Left lobe of liver (tissue), 2 donors: Measurements from ENCODE around the gene STXBP5. TPM values are rescaled to one million over a fixed set of nuclear protein-coding genes. Genes with fewer than 3 reads are reported as not detected.
A peak's percentile ranks its signal among the peaks of the same experiment; 100 is the strongest.

ENCODE experiments used
- ATAC-seq: fragments of 200-7000 bp; cut with Tn5 transposase; one replicate; pipeline ENCODE4 v1.9.1; 2020; ENCODE audit warnings: mild to moderate bottlenecking, moderate library complexity
- DNase-seq: peaks from one replicate; pipeline ENCODE4 v3.0.0-alpha.2; 2020; ENCODE audit warnings: low spot score
- total RNA-seq: library from RNA; stranded (reverse); gene quantifications from one replicate; pipeline ENCODE4 v1.2.1, GENCODE V29; 2021
- donor health status: DM: no; HTN: no; CAD: no; lungs with moderate emphysema.
- donor health status: DM: no; HTN: yes; CAD: no.

Gene STXBP5
- total RNA-seq, 1 donor from 2014 or later: 3.7 TPM

GRCh38 chr6:147282566-147282959 lies 78.3 kb downstream of the STXBP5 start:
- ATAC-seq (no peak), DNase-seq (no peak)

- ATAC-seq (no peak), DNase-seq (no peak)
Observed at GRCh38 chr6:147283460-147283859, 79.2 kb downstream of the STXBP5 start.

DNA sequence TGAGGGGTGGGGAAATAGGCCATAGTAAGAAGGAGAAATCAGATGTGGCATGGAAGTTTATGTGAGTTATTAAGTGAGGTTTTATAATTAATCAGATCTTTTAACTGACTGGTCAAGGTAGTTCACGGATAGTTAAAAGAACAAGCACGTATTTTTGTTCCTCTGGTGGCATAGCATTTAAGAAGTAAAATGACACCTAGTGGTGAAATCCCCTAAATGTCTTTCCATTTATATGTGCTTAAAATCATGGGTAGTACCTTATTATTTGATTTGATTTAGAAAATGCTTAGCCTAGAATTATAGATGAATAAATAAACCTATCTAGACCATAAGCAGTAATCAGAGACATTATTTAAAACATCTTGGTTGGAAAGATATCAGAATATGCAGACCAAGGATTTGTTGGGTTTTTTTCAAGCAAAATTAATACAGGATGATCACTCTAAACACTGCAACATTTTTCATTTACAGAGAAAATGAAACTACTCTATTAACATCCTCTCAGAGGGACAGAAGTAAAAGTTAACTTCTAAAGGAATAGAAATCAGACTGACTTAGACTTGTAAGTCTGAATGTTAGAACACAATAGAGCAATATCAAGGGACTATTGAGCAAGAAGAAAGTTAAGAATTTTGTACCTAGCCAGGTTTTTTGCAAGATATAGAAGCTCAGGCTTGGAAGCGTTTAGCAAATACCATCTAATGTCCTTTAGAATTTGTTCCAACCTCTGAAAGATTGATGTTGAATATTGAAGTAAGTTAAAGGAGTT lies 81.1 kb downstream of the STXBP5 start:
- ATAC-seq: peak; percentile 83
- no peak for DNase-seq

- no peak for DNase-seq
- no peak for ATAC-seq
Observed at GRCh38 chr6:147287869-147288271, 83.7 kb downstream of the STXBP5 start.

DNA sequence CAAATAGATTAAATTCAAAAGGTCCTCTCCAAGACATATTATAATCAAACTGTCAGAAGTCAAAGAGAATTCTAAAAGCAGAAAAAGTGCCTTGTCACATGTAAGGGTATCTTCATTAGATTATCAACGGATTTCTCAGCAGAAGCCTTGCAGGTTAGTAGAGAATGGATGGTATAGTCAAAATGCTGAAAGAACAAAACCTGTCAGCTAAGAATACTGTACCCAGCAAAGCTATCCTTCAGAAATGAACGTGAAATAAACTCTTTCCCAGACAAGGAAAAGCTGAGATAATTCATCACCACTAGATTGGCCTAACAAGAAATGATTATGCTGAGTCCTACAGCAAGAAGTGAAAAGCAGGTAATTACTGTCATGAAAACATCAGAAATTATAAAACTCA lies 92.9 kb downstream of the STXBP5 start:
- ATAC-seq (no peak), DNase-seq (no peak)

DNA sequence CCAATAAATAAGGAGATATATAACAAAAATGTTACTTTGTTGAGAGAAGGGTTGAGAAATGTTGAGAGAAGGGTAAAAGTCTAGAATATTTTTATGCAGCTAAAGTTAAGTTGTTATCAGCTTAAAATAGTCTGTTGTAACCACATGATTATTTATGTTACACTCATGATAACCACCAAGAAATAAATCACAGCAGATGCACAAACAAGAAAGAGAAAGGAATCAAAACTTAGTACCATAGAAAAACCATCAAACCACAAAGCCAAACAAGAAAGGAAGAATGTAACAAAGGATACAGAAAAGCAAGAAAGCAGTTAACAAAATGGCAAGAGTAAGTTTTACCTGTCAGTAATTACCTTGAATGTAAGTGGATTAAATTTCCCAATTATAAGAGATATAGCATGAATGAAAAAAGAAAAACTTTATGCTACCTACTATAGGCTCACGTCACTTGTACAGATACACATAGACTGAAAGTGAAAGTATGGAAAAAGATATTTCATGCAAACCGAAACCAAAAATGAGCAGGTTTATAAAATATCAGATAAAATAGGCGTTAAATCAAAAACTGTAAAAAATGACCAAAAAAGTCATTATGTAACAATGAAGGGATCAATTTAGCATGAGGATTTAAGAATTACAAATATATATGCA lies 93.6 kb downstream of the STXBP5 start:
- ATAC-seq (no peak), DNase-seq (no peak)

GRCh38 chr6:147298461-147298860 lies 94.2 kb downstream of the STXBP5 start:
- ATAC-seq (peak; percentile 11), DNase-seq (no peak)

DNA sequence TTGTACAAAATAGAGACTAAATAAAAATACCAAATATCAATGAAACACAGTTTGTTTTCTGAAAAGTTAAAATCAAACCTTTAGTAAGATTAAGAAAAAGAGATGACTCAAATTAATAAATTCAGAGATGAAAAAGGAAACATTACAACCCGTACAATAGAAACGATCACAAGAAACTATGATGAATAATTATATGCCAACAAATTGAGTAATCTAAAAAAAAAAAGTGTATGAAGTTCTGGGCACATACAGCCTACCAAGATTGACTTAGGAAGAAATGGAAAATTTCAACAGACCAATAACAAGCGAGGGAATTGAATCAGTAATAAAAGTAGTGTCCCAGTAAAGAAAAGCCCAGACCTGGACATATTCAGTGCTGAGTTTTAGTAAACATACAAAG lies 94.8 kb downstream of the STXBP5 start:
- DNase-seq (no peak), ATAC-seq (no peak)

DNA sequence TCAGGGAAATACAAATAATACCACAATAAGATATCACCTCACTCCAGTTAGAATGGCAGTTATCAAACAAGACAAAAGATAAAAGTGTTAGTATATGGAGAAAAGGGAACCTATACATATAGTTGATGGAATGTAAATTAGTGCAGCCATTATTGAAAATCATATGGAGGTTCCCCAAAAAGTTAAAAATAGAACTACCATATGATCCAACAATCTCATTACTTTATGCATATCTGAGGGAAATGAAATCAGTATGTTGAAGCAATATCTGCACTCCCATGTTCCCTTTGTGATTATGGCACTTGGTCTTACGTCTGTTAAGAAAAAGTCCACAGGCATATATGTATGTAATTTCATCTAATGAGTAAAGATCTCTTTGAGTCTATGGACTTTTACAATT lies 96.9 kb downstream of the STXBP5 start:
- DNase-seq (no peak), ATAC-seq (no peak)

GRCh38 chr6:147304016-147304415 lies 99.8 kb downstream of the STXBP5 start:
- ATAC-seq (no peak), DNase-seq (no peak)

GRCh38 chr6:147310521-147310920 lies 106.3 kb downstream of the STXBP5 start:
- no peak for DNase-seq
- no peak for ATAC-seq

GRCh38 chr6:147311218-147311617 lies 107.0 kb downstream of the STXBP5 start:
- DNase-seq: no peak
- no peak for ATAC-seq

GRCh38 chr6:147321260-147321659 lies 117.0 kb downstream of the STXBP5 start:
- ATAC-seq (peak; percentile 38), DNase-seq (no peak)

- DNase-seq (no peak), ATAC-seq (peak; percentile 20)
Observed at GRCh38 chr6:147322299-147323162, 118.3 kb downstream of the STXBP5 start.

DNA sequence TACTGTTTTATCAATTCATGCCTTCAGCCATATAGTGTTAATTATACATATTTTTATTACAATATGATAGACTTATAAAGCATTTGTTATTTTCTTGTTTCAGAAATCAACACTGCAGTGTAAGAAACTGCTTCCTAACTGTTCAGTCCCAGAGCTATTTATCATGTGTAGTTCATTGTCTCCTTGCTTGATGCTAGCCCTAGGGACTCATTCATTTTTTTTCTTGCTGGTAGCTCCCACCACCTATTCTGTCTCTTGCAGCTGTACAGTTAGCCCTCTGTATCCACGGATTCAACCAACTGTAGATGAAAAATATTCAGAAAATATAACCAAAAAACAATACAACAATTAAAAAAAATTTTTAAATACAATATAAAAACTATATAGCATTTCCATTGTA lies 121.3 kb downstream of the STXBP5 start:
- DNase-seq (no peak), ATAC-seq (no peak)

GRCh38 chr6:147331401-147331800 lies 127.2 kb downstream of the STXBP5 start:
- DNase-seq: no peak
- no peak for ATAC-seq

DNA sequence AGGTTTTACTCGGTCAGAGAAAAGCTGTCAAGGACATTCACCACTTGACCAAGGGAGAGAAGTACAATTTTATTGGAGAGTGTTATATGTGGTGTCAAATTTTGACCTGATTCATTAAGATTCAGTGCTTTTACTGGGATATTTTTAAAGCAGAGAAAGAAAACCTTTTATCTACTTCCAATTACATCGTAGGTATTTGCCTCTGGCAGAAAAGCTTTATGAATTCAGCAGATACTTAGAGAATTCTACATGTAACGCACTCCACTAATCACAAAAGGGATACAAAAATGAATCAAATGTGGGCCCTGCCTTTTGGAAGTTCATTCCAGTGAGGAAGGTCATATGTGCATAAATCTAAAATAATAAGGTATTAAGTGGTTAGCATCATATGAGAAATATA lies 133.7 kb downstream of the STXBP5 start:
- ATAC-seq: no peak
- DNase-seq: no peak

- ATAC-seq (no peak), DNase-seq (no peak)
Observed at GRCh38 chr6:147341486-147341885, 137.3 kb downstream of the STXBP5 start.

DNA sequence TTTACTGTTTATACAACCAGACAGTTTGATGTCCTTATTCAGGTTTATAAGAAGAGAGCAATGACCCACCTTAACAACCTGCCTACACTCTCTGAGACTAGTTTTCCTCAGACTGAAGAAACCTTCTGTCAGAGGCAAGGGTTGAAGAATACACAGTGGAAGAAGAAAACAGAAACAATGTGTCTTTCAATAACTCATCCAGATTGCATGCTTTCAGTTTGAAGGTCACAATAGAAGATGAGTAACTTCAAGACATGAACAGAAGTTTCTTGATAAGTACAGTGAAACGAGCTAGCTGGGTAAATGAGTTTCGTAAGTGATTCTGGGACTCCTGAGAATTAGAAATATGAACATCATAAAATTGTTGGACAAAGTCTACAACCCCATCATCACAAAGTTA lies 141.7 kb downstream of the STXBP5 start:
- ATAC-seq: no peak
- DNase-seq: no peak

- no peak for ATAC-seq
- no peak for DNase-seq
Observed at GRCh38 chr6:147347179-147347881, 143.1 kb downstream of the STXBP5 start.
